Tracheal epithelial cell (primary cell): ENCODE results near the gene TMIGD3. TPM values are rescaled to one million over a fixed set of nuclear protein-coding genes. Genes with fewer than 3 reads are reported as not detected.

Experiments used
- total RNA-seq: library from RNA; depleted of rRNA; stranded (reverse); fragments of >200 nt; gene quantifications from 2 replicates; pipeline ENCODE4 v1.2.1, GENCODE V29; 2014

TMIGD3 gene
- total RNA-seq: not detected in 2 replicates

GRCh38 chr1:111503585-111504060, at the start of gene TMIGD3, which contains the start of gene ADORA3:
TMIGD3 (minus strand) TSS chr1:111503633; CDS start chr1:111503354, 279 bp downstream.
ADORA3 (minus strand) TSS chr1:111503633; CDS start chr1:111503354, 279 bp downstream.

GRCh38 chr1:111448918-111449702, 54.3 kb downstream of the TMIGD3 start, which contains the start of the genes ATP5PB and WDR77:
ATP5PB (plus strand) TSS chr1:111449464; CDS start chr1:111449542, 78 bp downstream.
WDR77 (minus strand) TSS chr1:111449256; CDS start chr1:111449169, 87 bp downstream.

Other genes starting within 250 kb of the TMIGD3 start
- not detected in 2 replicates for gene CHIA, start 212.8 kb downstream of the TMIGD3 start, total RNA-seq
- 0.64 and 1.2 TPM in 2 replicates for gene OVGP1, start 75.9 kb downstream of the TMIGD3 start, total RNA-seq
- gene WDR77, start 54.4 kb downstream of the TMIGD3 start, total RNA-seq: 47.7 and 66.5 TPM in 2 replicates
- 239 and 249 TPM in 2 replicates for gene ATP5PB, start 54.2 kb downstream of the TMIGD3 start, total RNA-seq
- 0.24 TPM in 1 of 2 replicates, not detected in the other for gene C1orf162, start 29.6 kb downstream of the TMIGD3 start, total RNA-seq
- gene ADORA3, start within 50 bp of the TMIGD3 start, total RNA-seq: not detected in 2 replicates
- gene RAP1A, start 116.2 kb upstream of the TMIGD3 start, total RNA-seq: 17.6 and 20.0 TPM in 2 replicates
- gene INKA2, start 235.8 kb upstream of the TMIGD3 start, total RNA-seq: 0.72 and 1.7 TPM in 2 replicates